22Rv1 (cell line): Measurements from ENCODE around the gene PPP1R7.

Source experiments
- ZFX ChIP-seq: fragments of 450-650 bp; IDR thresholded peaks from 2 replicates; pipeline ENCODE4 v1.6.1; 2017; ENCODE audit warnings: antibody characterized with exemption, borderline replicate concordance
- TF ChIP-seq, protein P1 (sequence below): fragments of 450-650 bp; IDR thresholded peaks from 2 replicates; pipeline ENCODE4 v1.5.1; 2017; ENCODE audit warnings: mild to moderate bottlenecking

DNA sequence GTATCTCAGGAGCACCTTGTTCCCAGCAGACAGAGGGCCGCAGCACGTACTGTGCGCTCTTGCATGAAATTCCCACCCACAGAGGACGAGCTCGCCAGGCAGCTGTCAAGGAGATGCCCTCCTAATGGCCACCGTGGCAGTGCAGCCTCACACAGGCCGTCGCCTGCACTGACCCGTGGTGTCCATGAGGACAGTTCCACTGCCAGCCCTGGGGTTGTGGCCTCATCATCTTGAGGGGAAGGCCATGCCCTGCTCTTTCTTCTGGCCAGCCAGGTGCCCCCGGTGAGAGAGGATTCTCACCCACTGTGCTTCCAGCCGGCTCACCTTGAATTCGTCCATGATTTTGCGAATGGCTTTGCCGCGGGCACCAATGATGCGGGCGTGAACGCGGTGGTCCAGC is 80.2 kb downstream of the PPP1R7 start:
- TF ChIP-seq, protein P1, sequence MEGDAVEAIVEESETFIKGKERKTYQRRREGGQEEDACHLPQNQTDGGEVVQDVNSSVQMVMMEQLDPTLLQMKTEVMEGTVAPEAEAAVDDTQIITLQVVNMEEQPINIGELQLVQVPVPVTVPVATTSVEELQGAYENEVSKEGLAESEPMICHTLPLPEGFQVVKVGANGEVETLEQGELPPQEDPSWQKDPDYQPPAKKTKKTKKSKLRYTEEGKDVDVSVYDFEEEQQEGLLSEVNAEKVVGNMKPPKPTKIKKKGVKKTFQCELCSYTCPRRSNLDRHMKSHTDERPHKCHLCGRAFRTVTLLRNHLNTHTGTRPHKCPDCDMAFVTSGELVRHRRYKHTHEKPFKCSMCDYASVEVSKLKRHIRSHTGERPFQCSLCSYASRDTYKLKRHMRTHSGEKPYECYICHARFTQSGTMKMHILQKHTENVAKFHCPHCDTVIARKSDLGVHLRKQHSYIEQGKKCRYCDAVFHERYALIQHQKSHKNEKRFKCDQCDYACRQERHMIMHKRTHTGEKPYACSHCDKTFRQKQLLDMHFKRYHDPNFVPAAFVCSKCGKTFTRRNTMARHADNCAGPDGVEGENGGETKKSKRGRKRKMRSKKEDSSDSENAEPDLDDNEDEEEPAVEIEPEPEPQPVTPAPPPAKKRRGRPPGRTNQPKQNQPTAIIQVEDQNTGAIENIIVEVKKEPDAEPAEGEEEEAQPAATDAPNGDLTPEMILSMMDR, result no peak
- no peak for TF ChIP-seq ZFX
